Measurements from ENCODE around the gene GLRA3. TPM values are rescaled to one million over a fixed set of nuclear protein-coding genes. Genes with fewer than 3 reads are reported as not detected.
A peak's percentile ranks its signal among the peaks of the same experiment; 100 is the strongest.
"Not testable (repeated sequence)": the region's sequence is repeated elsewhere in the genome, so short reads cannot be mapped to it uniquely, and the experiment has no call there.

Gene GLRA3
- total RNA-seq, 1 experiment from 2014 or later = 0.15 TPM

GRCh38 chr4:174716986-174717770 lies 111.9 kb downstream of the GLRA3 start:
- DNase-seq (ENCODE audit: extremely low read depth, low read depth) = no peak

DNA sequence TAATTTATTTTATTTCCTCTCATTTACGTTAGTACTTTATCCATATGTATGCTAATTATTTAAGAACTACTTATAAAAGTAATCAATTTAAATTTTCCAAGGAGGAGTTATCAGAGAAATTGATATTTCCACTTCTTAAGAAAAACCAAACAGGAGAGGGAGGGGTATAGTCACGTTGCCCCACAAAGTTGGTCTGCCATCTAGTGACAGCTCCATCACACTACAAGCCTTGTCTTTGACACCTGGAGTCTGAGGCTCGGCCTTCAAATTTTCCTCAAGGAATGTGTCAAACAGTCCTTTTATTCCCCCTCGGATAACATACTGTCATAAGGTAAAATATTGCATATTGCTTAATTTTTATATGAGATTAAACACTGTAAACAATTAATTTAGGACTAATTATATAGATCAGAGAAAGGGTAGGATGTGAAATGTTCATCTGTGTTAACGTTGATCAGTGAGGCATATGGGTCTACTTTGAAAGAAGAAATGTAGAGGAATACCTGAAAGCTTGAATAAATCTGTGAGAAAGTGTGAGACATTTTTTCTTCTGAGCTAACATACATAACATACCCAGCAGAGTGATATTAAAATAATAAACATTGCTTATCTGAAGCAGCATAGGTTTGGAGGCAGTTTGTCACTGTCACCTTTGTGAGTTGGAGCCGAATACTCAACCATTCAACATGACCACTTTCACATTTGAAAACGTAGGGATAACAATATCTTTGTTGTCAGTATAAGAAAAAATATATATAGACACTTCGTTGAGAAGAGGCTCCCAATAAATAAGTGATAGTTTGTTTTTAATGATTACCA lies 114.4 kb downstream of the GLRA3 start:
- DNase-seq (ENCODE audit: extremely low read depth, low read depth) = peak; percentile 50

DNA sequence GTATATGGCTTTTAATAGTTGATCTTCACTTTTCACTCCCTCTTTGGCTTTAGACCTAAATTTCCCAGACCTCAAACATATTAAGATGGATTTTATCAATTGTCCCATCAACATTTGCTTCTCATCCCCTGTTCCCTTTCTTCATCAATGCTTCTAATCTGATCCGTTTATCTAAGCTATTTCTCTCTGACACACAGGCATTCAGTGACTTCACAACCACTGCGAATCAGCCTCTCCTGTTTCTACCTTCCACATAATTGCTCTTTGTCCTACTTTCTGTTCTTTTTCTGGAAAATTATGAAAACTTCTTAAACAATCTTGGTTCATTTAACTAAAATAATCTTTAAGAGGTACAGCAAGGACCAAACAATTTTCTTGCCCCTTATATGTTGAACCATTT lies 115.2 kb downstream of the GLRA3 start:
- no peak for DNase-seq (ENCODE audit: extremely low read depth, low read depth)

GRCh38 chr4:174713181-174713580 lies 115.9 kb downstream of the GLRA3 start:
- DNase-seq (ENCODE audit: extremely low read depth, low read depth) = no peak

DNA sequence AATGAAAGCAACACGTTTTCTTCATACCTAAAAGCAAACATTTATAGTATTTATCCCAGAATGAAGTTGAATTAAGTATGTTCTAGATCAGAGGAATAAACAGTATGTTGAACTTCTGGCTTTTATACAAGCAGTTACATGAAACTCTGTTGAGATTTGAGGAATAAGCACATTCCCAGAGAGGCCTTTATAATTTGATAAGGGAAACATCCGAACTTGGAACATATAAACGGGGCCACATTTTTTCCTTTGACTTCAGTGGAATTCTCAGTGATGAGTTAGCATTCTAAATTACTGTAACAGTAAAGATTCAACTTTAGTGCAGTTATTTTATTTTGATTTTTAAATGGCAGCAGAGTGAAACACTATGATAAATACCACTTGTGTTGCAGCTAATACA lies 119.5 kb downstream of the GLRA3 start:
- no peak for DNase-seq (ENCODE audit: extremely low read depth, low read depth)

DNA sequence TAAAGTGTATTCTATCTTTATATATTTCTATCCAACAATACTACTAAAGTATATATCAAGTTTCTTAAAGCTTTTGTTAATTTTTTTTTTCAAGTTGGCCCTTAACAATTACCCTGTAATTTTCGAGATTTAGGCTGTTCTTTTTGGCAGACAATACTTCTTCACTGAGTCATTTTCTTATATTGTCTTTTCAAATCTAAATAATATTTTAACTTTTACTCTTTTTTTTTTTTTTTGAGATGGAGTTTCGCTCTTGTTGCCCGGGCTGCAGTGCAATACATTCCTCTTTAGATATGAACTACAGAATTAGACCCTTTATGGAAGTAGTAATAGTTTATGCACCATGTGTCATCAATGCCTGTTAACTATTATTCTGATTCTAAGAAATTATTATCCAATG lies 120.7 kb downstream of the GLRA3 start:
- DNase-seq (ENCODE audit: extremely low read depth, low read depth) = no peak

DNA sequence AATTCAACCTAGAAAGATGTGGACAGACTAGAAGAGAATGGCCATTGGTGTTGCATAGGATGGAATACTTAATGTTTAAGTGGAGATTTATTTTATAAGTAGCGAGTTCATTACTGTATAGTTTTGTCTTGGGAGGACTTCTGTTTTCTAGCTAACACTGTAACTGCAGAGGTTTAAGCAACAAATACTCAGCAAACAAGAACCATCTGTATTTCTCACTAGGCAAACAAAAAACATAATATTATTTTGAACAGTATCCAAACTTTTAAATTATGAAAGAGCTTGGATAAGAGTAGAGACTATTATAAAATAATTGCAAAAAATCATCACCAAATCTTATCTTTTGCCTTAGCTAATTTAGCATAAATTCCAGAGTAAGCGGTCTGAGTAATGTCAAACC lies 121.1 kb downstream of the GLRA3 start:
- no peak for DNase-seq (ENCODE audit: extremely low read depth, low read depth)

DNA sequence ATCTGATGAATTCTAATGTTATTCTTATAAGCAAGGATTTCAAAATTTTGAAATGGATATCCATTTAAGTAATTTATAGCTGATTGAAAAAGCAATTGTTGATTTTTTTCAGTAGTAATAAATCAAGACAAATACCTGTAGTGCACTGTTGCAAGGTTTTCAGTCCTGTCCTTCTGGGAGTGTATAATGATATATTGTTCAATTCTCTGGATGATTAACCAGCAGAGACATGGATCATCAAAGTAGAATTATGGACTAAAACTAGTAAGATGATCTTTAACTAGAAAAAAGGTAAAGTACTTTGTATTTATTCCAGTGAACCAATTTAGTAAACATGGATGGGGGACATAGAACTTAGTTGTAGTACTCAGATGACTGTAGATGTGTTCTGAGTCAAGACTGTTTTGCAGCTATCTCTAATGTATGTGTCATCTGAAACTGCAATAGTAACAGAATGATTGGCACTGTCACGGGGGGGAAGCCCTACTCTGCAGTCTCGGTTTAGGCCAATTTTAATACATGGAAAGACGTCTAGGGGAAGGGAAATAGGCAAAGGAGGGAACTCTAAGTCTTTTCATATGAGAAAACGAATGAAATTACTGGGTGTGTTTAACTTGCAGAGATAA lies 121.9 kb downstream of the GLRA3 start:
- DNase-seq (ENCODE audit: extremely low read depth, low read depth) = no peak

DNA sequence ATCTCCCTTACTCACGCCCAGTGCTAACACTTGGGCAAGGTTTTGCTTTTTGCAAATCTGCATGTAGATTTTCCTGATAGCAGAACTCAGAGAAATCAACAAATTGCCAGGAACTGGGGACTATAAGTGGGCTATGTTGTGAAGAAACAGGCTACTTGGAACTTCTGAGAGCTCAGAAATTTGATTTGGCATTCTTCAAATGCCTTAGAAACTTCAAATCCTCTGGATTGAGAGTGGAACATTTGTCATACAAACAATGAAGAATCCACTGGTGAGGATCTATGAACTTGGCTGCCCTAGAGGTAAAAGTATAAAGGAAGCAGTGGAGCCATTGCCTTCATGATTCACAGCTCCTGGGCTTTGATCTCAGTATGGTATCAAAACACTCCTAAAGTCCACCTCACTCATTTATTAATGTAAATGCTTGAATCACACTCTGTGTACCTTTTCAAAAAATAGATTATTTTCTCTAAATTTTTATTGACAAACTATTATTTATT lies 126.0 kb downstream of the GLRA3 start:
- no peak for DNase-seq (ENCODE audit: extremely low read depth, low read depth)

- no peak for DNase-seq (ENCODE audit: extremely low read depth, low read depth)
These were observed 129.4 kb downstream of the GLRA3 start for GRCh38 chr4:174699654-174700053.

- no peak for DNase-seq (ENCODE audit: extremely low read depth, low read depth)
These were observed 131.2 kb downstream of the GLRA3 start for GRCh38 chr4:174697896-174698295.

GRCh38 chr4:174697202-174697601 lies 131.8 kb downstream of the GLRA3 start:
- DNase-seq (ENCODE audit: extremely low read depth, low read depth) = no peak

DNA sequence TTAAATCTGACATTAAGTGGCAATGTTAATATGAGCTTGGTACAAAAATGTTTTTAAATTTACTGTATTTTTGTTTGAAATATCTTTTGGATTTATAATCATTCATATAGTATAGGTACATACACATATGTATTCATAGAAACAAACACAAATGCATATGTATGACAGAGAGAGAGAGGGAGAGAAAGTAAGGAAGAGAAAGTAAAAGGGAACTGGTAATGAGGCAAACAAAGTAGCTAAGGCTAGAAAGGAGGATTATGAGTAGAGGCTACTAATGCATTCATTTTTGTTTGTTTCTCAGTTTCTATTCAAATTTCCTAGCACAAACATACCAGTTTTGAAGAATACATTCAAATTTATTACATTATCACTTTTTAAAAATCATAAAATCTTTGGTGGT lies 132.4 kb downstream of the GLRA3 start:
- no peak for DNase-seq (ENCODE audit: extremely low read depth, low read depth)

DNA sequence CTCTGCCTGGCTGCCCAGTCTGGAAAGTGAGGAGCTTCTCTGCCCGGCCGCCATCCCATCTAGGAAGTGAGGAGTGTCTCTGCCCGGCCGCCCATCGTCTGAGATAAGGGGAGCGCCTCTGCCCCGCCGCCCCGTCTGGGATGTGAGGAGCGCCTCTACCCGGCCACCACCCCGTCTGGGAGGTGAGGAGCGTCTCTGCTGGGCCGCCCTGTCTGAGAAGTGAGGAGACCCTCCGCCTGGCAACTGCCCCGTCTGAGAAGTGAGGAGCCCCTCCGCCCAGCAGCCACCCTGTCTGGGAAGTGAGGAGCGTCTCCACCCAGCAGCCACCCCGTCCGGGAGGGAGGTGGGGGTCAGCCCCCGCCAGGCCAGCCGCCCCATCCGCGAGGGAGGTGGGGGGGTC lies 137.2 kb downstream of the GLRA3 start:
- DNase-seq (ENCODE audit: extremely low read depth, low read depth) = not testable (repeated sequence)

GRCh38 chr4:174690665-174691064 lies 138.4 kb downstream of the GLRA3 start:
- no peak for DNase-seq (ENCODE audit: extremely low read depth, low read depth)

GRCh38 chr4:174689618-174690017 lies 139.4 kb downstream of the GLRA3 start:
- DNase-seq (ENCODE audit: extremely low read depth, low read depth) = no peak

- no peak for DNase-seq (ENCODE audit: extremely low read depth, low read depth)
These were observed 142.2 kb downstream of the GLRA3 start for GRCh38 chr4:174686826-174687225.

DNA sequence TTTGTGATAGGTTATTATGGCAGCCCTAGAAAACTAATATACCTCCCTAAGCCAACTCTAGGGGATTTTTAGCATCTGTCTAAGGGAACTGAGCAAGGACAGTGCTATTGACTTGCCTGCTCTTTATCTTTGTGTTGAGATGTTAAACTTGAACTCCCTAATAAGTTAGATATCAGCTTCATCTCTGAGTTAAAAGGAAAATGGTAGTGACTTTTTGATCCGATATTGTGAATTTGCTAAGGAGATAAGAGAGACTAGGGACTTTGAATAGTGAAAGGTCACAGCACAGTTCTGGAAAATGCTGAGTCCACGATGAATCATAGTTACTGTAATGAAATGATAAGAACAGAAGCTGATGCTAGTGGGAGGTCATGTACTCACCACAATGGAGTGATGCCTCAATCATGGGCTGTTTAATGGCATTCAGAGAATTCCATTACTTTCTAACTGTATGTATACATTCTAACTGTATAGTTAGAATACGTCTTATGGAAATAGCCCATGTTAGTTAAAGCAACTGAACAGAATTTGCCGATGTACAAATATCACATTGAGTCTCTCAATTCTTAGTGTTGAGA lies 147.2 kb downstream of the GLRA3 start:
- DNase-seq (ENCODE audit: extremely low read depth, low read depth) = peak; percentile 7

DNA sequence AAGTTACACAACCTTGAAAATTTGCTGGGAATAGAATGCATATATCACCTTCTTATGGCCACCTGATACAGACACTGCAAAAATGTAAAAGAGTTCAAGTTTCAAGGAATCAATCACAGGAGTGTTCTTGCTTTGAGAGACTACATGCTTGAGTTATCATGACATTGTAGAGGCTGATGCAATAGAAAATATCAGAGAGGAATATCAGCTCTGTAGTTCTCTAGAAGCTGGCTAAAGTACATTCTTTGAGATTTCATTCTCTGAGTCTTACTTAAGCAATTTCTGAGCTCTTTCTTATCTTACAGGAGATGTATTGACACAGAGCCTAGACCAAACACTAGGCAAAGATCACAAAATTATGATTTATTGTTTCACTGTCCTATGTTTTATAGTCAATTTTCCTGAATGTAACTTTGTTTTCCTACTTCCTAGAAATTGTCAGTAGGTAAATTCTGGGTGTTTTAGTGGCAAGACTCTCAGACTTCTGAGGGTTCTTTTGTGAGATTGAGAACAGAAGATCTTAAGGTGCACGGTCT lies 154.7 kb downstream of the GLRA3 start:
- no peak for DNase-seq (ENCODE audit: extremely low read depth, low read depth)

- DNase-seq (ENCODE audit: extremely low read depth, low read depth) = no peak
These were observed 155.2 kb downstream of the GLRA3 start for GRCh38 chr4:174673865-174674264.

DNA sequence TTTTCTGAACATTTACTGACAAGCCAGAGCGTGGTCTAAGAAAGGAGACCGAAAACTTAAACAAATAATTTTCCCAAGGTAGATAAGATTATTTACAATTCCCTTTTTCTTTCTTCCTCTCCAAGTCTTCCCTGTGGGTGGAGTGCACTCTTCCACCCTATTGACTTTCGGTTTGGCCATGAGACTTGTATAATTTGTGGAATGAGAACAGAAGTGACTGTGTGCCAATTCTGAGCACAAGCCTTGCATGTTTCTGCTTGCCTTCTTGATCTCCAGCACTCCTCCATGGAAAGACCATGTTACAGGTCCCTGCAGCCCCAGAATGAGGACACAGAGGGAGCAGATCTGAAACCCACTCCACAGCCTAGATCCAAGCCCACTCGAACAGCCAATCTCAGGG lies 156.8 kb downstream of the GLRA3 start:
- DNase-seq (ENCODE audit: extremely low read depth, low read depth) = no peak
